B cell (primary cell): ENCODE results near the gene PKP1. TPM values are rescaled to one million over a fixed set of nuclear protein-coding genes. Genes with fewer than 3 reads are reported as not detected.

Source experiments
- ATAC-seq: fragments of 200-7000 bp; cut with Tn5 transposase; one replicate; pipeline ENCODE4 v1.10.0; 2021; ENCODE audit warnings: low read depth, mild to moderate bottlenecking, moderate number of reproducible peaks, moderate library complexity
- CTCF ChIA-PET: fragments of 350-600 bp; sonication (Branson Sonifier 250); formaldehyde crosslinking; loops from one replicate; lab custom pipeline; 2021; ENCODE audit warnings: antibody characterized with exemption, inconsistent platforms; lab: Charles Lee
- POLR2A ChIA-PET: fragments of 350-600 bp; sonication (Branson Sonifier 250); formaldehyde crosslinking; loops from one replicate; lab custom pipeline; 2021; ENCODE audit warnings: antibody characterized with exemption; lab: Charles Lee
- DNase-seq: peaks from one replicate; pipeline ENCODE4 v3.0.0; 2013
- H2AFZ ChIP-seq: 2 replicates; pipeline ENCODE4 v1.6.1; 2012; ENCODE audit warnings: mild to moderate bottlenecking, low read depth, low read length; ENCODE audit not compliant: insufficient read depth, poor library complexity, severe bottlenecking
- H3K27ac ChIP-seq, 2 donors: 1 replicate in 1 of 2; 2 replicates in 1 of 2; pipeline ENCODE4 v1.5.1; 2012 to 2013; ENCODE audit warnings: low read length in 2 of 2, mild to moderate bottlenecking in 2 of 2, moderate library complexity in 1 of 2
- H3K27me3 ChIP-seq, 4 experiments: fragments of 200-600 bp in 1 of 4; sonication (generic) in 1 of 4; replicated peaks in 1 of 4; 1 replicate in 2 of 4; 2 replicates in 2 of 4; pipeline versions ENCODE4 v1.6.1 to v1.7.0; 2013 to 2016; ENCODE audit warnings: low read length in 3 of 4, mild to moderate bottlenecking in 2 of 4, mixed read lengths in 1 of 4, moderate library complexity in 1 of 4; ENCODE audit not compliant: insufficient read depth in 4 of 4, control insufficient read depth in 3 of 4; ENCODE audit errors: control extremely low read depth in 1 of 4
- H3K36me3 ChIP-seq, 2 experiments: replicated peaks in 1 of 2; 1 replicate in 1 of 2; 2 replicates in 1 of 2; pipeline versions ENCODE4 v1.6.1 to v1.7.1; 2013; ENCODE audit warnings: low read length in 1 of 2; ENCODE audit not compliant: insufficient read depth in 2 of 2, control insufficient read depth in 1 of 2; ENCODE audit errors: control extremely low read depth in 1 of 2, extremely low read depth in 1 of 2
- H3K4me1 ChIP-seq, 2 donors: fragments of 200-600 bp in 1 of 2; sonication (generic) in 1 of 2; 1 replicate in 1 of 2; 2 replicates in 1 of 2; pipeline versions ENCODE4 v1.5.1 to v1.6.1; 2013 to 2017; ENCODE audit warnings: low read length in 2 of 2; ENCODE audit not compliant: control insufficient read depth in 2 of 2, insufficient read depth in 2 of 2
- H3K4me2 ChIP-seq: replicated peaks from 2 replicates; pipeline ENCODE3; 2012; ENCODE audit warnings: mild to moderate bottlenecking, low read depth, low read length; ENCODE audit not compliant: poor library complexity, severe bottlenecking
- H3K4me3 ChIP-seq, 5 experiments: fragments of 200-600 bp in 1 of 5; sonication (generic) in 1 of 5; 1 replicate in 3 of 5; 2 replicates in 2 of 5; pipeline versions ENCODE4 v1.5.1 to v1.7.0; 2011 to 2016; ENCODE audit warnings: low read length in 4 of 5, mild to moderate bottlenecking in 4 of 5, low read depth in 2 of 5, control low read depth in 1 of 5, moderate library complexity in 1 of 5; ENCODE audit not compliant: insufficient read depth in 1 of 5; ENCODE audit errors: control extremely low read depth in 1 of 5, extremely low read depth in 1 of 5
- H3K79me2 ChIP-seq: fragments of 200-600 bp; sonication (generic); one replicate; pipeline ENCODE4 v1.6.0; 2016; ENCODE audit warnings: low read length; ENCODE audit not compliant: control insufficient read depth, insufficient read depth
- H3K9ac ChIP-seq: fragments of 200-600 bp; sonication (generic); 2 replicates; pipeline ENCODE4 v1.6.1; 2017; ENCODE audit warnings: mild to moderate bottlenecking, low read length, moderate library complexity
- H3K9me3 ChIP-seq, 3 donors: one replicate each; pipeline versions ENCODE4 v1.6.1 to v1.7.1; 2013; ENCODE audit warnings: low read length in 2 of 3; ENCODE audit not compliant: control insufficient read depth in 2 of 3, insufficient read depth in 1 of 3; ENCODE audit errors: control extremely low read depth in 1 of 3
- H4K20me1 ChIP-seq: 2 replicates; pipeline ENCODE4 v1.6.0; 2012; ENCODE audit warnings: mild to moderate bottlenecking, low read length; ENCODE audit not compliant: insufficient read depth, control insufficient read depth, poor library complexity, severe bottlenecking
- H3K27ac Mint-ChIP-seq: one replicate; pipeline ENCODE4 v1.8.0; 2021; ENCODE audit warnings: mixed read lengths
- H3K27me3 Mint-ChIP-seq: one replicate; pipeline ENCODE4 v1.8.0; 2021; ENCODE audit warnings: mixed read lengths
- H3K4me1 Mint-ChIP-seq: one replicate; pipeline ENCODE4 v1.8.0; 2021; ENCODE audit warnings: mixed read lengths
- H3K4me3 Mint-ChIP-seq: one replicate; pipeline ENCODE4 v1.8.0; 2021; ENCODE audit warnings: mixed read lengths
- H3K9me3 Mint-ChIP-seq: one replicate; pipeline ENCODE4 v1.8.0; 2022; ENCODE audit warnings: mixed read lengths; ENCODE audit not compliant: insufficient read depth
- EZH2 ChIP-seq: IDR thresholded peaks from 2 replicates; pipeline ENCODE4 v1.6.1; 2012; ENCODE audit warnings: borderline replicate concordance, low read depth, mild to moderate bottlenecking, moderate library complexity, low read length; ENCODE audit not compliant: insufficient read depth, poor library complexity, severe bottlenecking
- WGBS: methylation state at CpG from one replicate; pipeline ENCODE4 v1.1.5; 2013; ENCODE audit warnings: missing lambda C conversion rate; ENCODE audit not compliant: insufficient coverage; 5-methylcytosine and 5-hydroxymethylcytosine counted together
- intact Hi-C: fragments of 100-400 bp; cut with micrococcal nuclease; formaldehyde crosslinking; loops from one replicate; pipeline ENCODE4 v1.10.0; 2022
- polyA plus RNA-seq: library from polyadenylated mRNA; depleted of rRNA; stranded (reverse); fragments of >200 nt; gene quantifications from 2 replicates; pipeline ENCODE4 v1.2.3, GENCODE V29; 2012
- total RNA-seq, 2 donors: library from RNA; stranded (reverse); fragments of 120-200 nt in 1 of 2; gene quantifications; 1 replicate in 1 of 2; 2 replicates in 1 of 2; pipeline versions ENCODE4 v1.2.3 to v1.2.4, GENCODE V29; 2013 to 2022
- TF ChIP-seq, protein P1 (sequence below): fragments of 200-600 bp; IDR thresholded peaks from one replicate; pipeline ENCODE4 v1.8.0; 2022; ENCODE audit warnings: antibody characterized with exemption, mild to moderate bottlenecking

PKP1 gene
- total and polyA plus RNA-seq, 2 donors (not counting 1 experiment from before 2014, with no cell fraction given): not detected

DNA sequence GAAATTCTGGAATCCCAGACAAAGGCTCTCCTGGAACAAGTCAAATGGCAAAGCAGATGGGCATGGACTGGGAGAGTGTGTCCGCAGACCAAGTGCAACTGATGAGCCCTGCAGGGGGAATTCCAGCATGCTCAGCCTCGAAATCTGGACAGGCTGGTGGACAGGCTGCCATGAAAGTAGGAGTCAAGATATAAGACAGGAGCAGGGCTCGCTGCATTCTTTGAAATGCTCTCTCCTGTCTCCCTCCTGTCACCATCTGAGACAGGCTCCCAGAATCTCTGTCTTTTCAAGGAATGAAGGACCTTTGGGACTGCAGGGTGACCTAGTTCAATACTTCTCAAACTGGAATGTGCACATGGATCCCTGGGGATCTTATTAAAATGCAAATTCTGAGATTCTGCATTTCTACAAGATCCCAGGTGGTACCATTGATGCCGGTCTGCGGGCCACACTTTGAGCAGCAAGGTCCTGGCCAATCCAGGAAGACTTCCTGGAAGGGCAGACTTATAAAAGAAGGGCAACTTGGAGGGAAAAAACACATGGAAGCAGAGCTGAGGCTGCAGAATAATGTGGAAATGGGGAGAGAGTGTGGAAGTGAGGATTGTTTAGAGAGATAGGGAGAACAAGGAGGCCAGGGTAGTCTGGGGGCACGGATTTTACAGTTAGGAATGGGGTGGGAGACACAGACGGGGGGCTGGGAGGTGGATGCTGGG, 64.3 kb downstream of the PKP1 start:
- Histone ChIP-seq H3K27me3 (peaks cover 0 to 10% (median 4%) of the 10 kb centered on the region in 4 experiments), H4K20me1 (no peaks in the 10 kb centered on the region), H3K36me3 (no peaks in the 10 kb centered on the region), H3K4me3 (no peak overlapping the region), H3K79me2 (no peaks in the 10 kb centered on the region), H2AFZ (no peak overlapping the region), H3K9me3 (peaks cover 0 to 3% (median 0%) of the 10 kb centered on the region in 3 donors), H3K9ac (no peak overlapping the region), H3K4me1 (no peaks in the 10 kb centered on the region), H3K27ac (no peak overlapping the region), H3K4me2 (no peak overlapping the region)
- no peaks in the 10 kb centered on the region for H3K4me1 Mint-ChIP-seq
- H3K27me3 Mint-ChIP-seq: peaks cover 42% of the 10 kb centered on the region
- TF ChIP-seq, protein P1, sequence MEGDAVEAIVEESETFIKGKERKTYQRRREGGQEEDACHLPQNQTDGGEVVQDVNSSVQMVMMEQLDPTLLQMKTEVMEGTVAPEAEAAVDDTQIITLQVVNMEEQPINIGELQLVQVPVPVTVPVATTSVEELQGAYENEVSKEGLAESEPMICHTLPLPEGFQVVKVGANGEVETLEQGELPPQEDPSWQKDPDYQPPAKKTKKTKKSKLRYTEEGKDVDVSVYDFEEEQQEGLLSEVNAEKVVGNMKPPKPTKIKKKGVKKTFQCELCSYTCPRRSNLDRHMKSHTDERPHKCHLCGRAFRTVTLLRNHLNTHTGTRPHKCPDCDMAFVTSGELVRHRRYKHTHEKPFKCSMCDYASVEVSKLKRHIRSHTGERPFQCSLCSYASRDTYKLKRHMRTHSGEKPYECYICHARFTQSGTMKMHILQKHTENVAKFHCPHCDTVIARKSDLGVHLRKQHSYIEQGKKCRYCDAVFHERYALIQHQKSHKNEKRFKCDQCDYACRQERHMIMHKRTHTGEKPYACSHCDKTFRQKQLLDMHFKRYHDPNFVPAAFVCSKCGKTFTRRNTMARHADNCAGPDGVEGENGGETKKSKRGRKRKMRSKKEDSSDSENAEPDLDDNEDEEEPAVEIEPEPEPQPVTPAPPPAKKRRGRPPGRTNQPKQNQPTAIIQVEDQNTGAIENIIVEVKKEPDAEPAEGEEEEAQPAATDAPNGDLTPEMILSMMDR: no peak
- no peak for TF ChIP-seq EZH2
- no peak overlapping the region for H3K27ac Mint-ChIP-seq
- H3K4me3 Mint-ChIP-seq: no peak overlapping the region
- DNase-seq (no peak), ATAC-seq (no peak)
- 23% methylated on average over 7 of the region's 7 CpGs for WGBS
- ChIA-PET POLR2A (no interaction called here), CTCF (no interaction called here)
- intact Hi-C loops: no loop called here
- no peaks in the 10 kb centered on the region for H3K9me3 Mint-ChIP-seq

DNA sequence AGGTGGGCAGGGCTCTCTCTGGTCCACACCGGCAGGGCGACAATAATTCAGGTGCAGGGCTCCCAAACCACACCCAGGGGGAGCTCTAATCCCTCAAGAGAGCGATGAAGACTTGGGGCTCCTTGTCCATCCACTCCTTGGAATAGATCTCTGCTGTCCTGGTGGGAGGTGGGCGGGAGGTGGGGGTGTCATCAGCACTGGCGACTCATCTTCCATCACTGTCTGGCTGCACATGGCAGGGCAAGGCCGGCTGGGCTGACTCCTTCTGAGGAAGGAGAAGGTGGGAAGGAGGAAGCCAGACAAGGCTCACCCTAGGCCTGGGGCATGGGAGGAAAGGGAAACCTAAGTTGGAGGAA, 64.9 kb downstream of the PKP1 start:
- Histone ChIP-seq H3K36me3 (no peaks in the 10 kb centered on the region), H3K4me3 (no peak overlapping the region), H3K27ac (no peak overlapping the region), H3K27me3 (peaks cover 0 to 10% (median 4%) of the 10 kb centered on the region in 4 experiments), H3K9ac (no peak overlapping the region), H2AFZ (no peak overlapping the region), H3K79me2 (no peaks in the 10 kb centered on the region), H3K4me1 (no peaks in the 10 kb centered on the region), H3K4me2 (no peak overlapping the region), H3K9me3 (peaks cover 0 to 3% (median 0%) of the 10 kb centered on the region in 3 donors), H4K20me1 (no peaks in the 10 kb centered on the region)
- DNase-seq (no peak), ATAC-seq (no peak)
- POLR2A ChIA-PET: no interaction called here
- intact Hi-C loops: no loop called here
- TF ChIP-seq, protein P1: peak; percentile 40
- TF ChIP-seq EZH2: no peak
- H3K27ac Mint-ChIP-seq: no peak overlapping the region
- CTCF ChIA-PET: no interaction called here
- H3K27me3 Mint-ChIP-seq: peaks cover 42% of the 10 kb centered on the region
- H3K9me3 Mint-ChIP-seq: no peaks in the 10 kb centered on the region
- H3K4me3 Mint-ChIP-seq: no peak overlapping the region
- no peaks in the 10 kb centered on the region for H3K4me1 Mint-ChIP-seq
- WGBS: 12% methylated on average over 5 of the region's 6 CpGs
